Esophagus (tissue), 2 donors: Measurements from ENCODE around the gene KIF7. TPM values are rescaled to one million over a fixed set of nuclear protein-coding genes. Genes with fewer than 3 reads are reported as not detected.
A peak's percentile ranks its signal among the peaks of the same experiment; 100 is the strongest.

ENCODE experiments used
- H3K27ac ChIP-seq, 2 donors: one replicate each; pipeline ENCODE4 v1.5.1; 2013; ENCODE audit warnings: low read depth in 2 of 2, mild to moderate bottlenecking in 2 of 2, inconsistent platforms in 1 of 2, low read length in 1 of 2, moderate library complexity in 1 of 2
- H3K27me3 ChIP-seq, 2 donors: one replicate each; pipeline ENCODE4 v1.6.1; 2013; ENCODE audit warnings: low read length in 2 of 2, control low read depth in 1 of 2, mild to moderate bottlenecking in 1 of 2; ENCODE audit not compliant: insufficient read depth in 2 of 2, control insufficient read depth in 1 of 2
- H3K36me3 ChIP-seq, 2 donors: one replicate each; pipeline ENCODE4 v1.6.1; 2013; ENCODE audit warnings: low read length in 1 of 2; ENCODE audit not compliant: control insufficient read depth in 2 of 2, insufficient read depth in 2 of 2
- H3K4me1 ChIP-seq, 2 donors: one replicate each; pipeline ENCODE4 v1.6.1; 2013; ENCODE audit warnings: low read length in 1 of 2; ENCODE audit not compliant: control insufficient read depth in 2 of 2, insufficient read depth in 2 of 2
- H3K4me3 ChIP-seq, 2 donors: one replicate each; pipeline ENCODE4 v1.5.1; 2013; ENCODE audit warnings: low read length in 2 of 2, mild to moderate bottlenecking in 2 of 2, low read depth in 1 of 2, moderate library complexity in 1 of 2
- H3K9me3 ChIP-seq, 2 donors: one replicate each; pipeline ENCODE4 v1.6.1; 2013; ENCODE audit warnings: mild to moderate bottlenecking in 2 of 2, low read depth in 1 of 2, low read length in 1 of 2, moderate library complexity in 1 of 2; ENCODE audit not compliant: control insufficient read depth in 2 of 2, insufficient read depth in 1 of 2
- WGBS, 2 donors: extraction: QIAGEN DNeasy Blood & Tissue Kit; methylation state at CpG; one replicate each; pipeline ENCODE4 v1.1.7; 2013; 5-methylcytosine and 5-hydroxymethylcytosine counted together
- polyA plus RNA-seq, 2 donors: library from polyadenylated mRNA; stranded (reverse); fragments of 200-250 nt; gene quantifications; one replicate each; pipeline ENCODE4 v1.2.3, GENCODE V29; 2013
- donor health status: healthy with polysubstance abuse.
- donor health status: Bipolar disorder and iron deficiency.

The KIF7 gene
- polyA plus RNA-seq, 2 donors = 1.00 to 1.1 TPM

DNA sequence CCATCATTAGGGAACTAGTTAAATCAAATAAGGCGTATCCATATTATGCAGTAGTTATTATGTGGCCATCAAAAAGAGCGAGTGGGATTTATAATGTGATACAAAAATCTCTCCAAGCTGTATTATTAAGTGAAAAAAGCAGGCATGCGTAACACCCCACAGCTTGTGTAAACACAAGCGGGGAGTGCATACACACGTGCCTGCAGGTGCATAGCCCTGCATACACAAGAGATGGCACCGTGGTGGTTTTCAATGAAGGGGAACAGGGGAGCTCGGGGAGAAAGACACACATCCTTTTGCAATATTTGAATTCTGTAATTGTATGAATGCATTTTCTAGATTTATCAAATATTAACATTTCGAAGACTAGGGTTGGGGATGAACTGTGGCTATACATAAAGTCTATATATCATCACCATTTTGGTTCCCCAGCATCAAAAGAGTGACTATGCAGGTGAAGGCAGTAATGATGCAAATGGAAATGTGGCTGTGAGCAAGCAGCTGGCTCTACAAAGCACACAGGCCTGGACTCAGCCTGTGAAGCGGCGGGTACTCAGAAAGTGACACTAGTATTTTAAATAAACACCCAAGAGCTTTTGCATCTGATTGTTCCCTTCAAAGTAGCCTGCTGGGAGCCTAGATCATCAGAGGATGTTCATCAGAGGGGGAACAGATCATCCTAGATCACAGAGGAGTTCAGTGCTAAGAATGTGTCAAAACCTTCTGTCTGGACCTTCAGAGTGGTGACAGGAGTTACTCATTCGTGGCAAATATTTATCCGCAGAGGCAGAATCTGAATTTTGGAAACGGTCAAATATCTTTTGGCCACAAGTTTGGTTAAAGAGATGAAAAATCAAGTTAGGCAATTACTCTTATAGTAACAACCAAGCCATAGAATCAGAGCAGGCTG lies 9.4 kb upstream of the KIF7 start:
- Histone ChIP-seq H3K36me3 (no peaks in the 10 kb centered on the region), H3K27me3 (no peaks in the 10 kb centered on the region), H3K4me1 (peaks cover 0 to 4% of the 10 kb centered on the region in 2 donors), H3K9me3 (no peaks in the 10 kb centered on the region), H3K27ac (peak overlapping the region in 1 of 2 donors; percentile 80), H3K4me3 (no peak overlapping the region)
- 77 to 81% methylated on average over 13 of the region's 13 CpGs for WGBS, 2 donors

DNA sequence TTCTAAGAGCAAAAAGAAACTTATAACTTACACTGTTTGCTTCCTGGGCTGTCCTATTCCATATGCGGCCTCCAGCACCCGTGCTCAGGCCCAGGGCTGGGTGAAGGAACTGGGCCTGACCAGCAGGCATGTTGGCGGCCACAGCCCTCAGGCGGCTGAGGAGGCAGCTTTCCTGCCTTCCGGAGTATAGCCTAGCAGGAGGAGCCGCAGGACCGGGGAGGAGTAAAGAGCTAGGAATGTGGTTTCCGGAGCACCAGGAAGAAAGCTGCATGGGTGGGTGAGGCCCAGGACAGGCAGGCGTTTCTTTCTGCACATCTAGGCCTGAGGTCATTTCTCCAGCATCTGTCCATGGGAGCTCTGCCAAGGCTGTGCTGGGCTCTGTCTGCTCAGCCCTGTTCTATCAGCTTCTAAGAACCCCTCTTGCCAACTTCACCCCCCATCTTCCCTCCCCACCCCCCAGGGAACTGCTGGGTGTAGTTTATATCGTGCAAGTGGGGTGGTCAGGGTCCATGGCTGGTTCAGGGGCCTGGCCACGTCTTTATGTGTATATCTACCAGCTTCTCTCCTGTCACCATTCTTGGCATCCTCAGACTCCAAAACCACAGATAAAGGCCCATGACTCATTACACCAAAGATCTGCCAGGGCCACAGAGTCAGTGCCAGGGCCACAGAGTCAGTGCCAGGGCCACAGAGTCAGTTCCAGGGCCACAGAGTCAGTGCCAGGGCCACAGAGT lies 7.8 kb upstream of the KIF7 start:
- Histone ChIP-seq H3K27me3 (no peaks in the 10 kb centered on the region), H3K4me3 (no peak overlapping the region), H3K36me3 (no peaks in the 10 kb centered on the region), H3K9me3 (no peaks in the 10 kb centered on the region), H3K27ac (peak overlapping the region; percentile 51 to 59), H3K4me1 (peaks cover 0 to 4% of the 10 kb centered on the region in 2 donors)
- 33 to 43% methylated on average over 11 of the region's 11 CpGs for WGBS, 2 donors

DNA sequence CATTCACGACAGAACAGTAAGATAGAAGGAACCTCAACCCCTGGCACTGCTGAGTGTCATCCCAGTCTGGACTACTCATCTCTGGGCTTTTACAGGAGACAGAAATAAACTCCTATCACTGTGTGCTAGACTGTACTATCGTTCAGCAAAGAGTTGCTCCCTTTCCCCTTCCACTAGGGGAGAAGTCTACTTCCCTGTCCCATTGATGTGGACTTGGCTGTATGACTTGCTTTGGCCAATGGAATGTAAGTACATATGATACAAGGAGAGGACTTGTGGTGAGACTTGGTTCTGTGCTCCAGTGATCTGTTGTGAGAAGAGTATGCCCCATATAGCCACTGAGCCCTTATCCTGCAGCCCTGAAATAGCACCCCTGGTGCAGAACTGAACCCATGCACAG lies 5.3 kb upstream of the KIF7 start:
- peaks cover 0 to 4% of the 10 kb centered on the region in 2 donors for H3K4me1 ChIP-seq
- no peaks in the 10 kb centered on the region for H3K36me3 ChIP-seq
- H3K27ac ChIP-seq = no peak overlapping the region
- H3K4me3 ChIP-seq = no peak overlapping the region
- H3K27me3 ChIP-seq = no peaks in the 10 kb centered on the region
- H3K9me3 ChIP-seq = no peaks in the 10 kb centered on the region
- 88% methylated on average over 2 of the region's 2 CpGs for WGBS, 2 donors

DNA sequence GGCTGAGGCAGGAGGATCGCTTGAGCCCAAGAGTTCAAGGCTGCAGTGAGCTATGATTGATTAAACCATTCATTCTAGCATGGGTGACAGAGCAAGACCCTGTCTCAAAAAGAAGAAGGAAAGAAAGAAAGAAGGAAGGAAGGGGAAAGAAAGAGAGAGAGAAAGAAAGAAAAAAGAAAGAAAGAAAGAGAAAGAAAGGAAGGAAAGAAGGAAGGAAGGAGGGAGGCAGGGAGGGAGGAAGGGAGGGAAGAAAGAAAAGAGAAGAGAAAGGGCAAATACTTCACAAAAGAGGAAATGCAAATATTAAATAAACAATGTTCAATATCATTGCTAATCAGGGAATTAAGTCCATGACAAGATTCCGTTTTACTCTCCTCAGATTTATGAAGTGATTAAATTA lies 4.0 kb upstream of the KIF7 start:
- Histone ChIP-seq H3K9me3 (no peaks in the 10 kb centered on the region), H3K4me1 (peaks cover 3 to 12% of the 10 kb centered on the region in 2 donors), H3K27ac (no peak overlapping the region), H3K36me3 (no peaks in the 10 kb centered on the region), H3K27me3 (peaks cover 0 to 2% of the 10 kb centered on the region in 2 donors), H3K4me3 (no peak overlapping the region)
- WGBS, 2 donors = 85 to 93% methylated on average over 2 of the region's 2 CpGs

DNA sequence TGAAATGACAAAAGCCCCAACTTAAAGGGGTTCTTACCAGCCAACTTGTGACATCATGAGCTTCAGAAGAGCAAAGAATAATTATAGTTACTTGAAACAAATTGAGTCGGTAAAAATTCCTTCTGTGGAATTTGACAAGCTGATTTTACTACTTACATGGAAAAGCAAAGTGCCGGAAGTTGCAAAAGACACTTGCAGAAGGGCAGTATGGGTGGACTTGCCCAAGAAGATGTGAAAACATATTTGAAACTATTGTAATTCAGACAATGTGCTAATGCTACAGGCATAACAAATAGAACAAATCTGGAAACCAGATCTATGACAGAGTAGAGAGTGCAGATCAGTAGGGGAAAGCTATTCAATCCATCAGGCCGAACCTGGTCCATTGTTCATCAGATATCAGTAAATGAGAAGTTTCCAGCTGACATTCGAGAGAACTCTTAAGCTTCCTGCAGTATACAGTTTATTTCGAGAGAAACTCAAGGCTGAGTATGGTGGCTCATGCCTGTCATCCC lies 2.5 kb upstream of the KIF7 start:
- Histone ChIP-seq H3K4me1 (peaks cover 3 to 8% of the 10 kb centered on the region in 2 donors), H3K27me3 (peaks cover 0 to 2% of the 10 kb centered on the region in 2 donors), H3K36me3 (no peaks in the 10 kb centered on the region), H3K27ac (no peak overlapping the region), H3K9me3 (no peaks in the 10 kb centered on the region), H3K4me3 (no peak overlapping the region)
- WGBS, 2 donors = 88% methylated on average over 5 of the region's 5 CpGs

DNA sequence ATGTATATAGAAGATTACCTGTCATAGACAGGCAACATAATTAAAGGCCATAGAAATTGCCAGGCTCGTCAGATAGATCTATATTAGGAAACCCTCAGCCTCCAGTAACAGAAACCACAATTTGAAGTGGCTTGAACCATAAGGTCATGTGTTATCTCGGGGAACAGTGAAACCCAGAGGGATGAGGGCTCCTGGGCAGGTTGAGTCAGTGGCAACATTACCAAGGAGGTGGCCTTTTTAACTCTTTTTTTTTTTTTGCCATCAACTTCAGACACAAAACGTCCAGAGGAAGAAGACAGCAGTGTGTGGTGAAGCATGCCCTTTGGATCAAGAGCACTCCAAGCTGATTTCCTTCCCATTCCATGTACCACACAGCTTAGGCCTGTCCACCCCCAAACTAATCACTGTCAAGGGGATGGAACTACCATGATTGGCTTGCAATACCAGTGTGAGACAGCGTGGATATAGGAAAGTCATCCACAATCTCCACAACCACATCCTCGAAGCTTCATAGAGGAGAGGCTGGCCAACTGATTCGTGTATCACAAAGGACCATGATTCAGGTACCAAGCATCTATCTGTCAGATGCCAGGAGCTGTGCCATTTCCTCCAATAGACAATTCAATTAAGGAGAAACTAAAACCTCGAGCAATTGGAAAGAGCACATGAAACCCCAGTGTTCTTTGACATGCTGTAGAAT lies 999 bp upstream of the KIF7 start:
- Histone ChIP-seq H3K36me3 (no peaks in the 10 kb centered on the region), H3K4me3 (no peak overlapping the region), H3K9me3 (no peaks in the 10 kb centered on the region), H3K27ac (no peak overlapping the region), H3K27me3 (peaks cover 0 to 2% of the 10 kb centered on the region in 2 donors), H3K4me1 (peaks cover 3 to 8% of the 10 kb centered on the region in 2 donors)
- WGBS, 2 donors = 72 to 76% methylated on average over 7 of the region's 7 CpGs

DNA sequence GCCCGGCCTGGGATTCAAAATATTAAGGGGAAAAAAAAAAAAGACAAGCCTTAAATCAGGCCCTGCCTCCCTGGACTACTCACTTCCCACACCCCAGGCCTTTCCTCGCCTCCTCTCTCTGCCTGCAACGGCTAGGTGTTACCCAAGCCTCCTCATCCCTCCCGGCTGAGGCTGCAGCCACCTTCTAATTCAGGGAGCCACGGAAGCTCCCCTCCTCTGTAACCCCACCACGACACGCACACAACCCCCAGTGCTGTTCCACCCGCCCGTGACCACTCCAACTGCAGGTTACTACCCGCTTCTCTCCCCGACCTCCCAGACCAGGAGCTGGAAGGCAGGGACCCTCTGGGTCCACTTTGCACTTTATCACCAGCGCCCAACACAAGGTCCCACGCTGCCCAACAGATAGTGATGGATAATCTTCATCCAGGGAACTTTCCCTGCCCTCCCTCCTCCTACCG lies 936 bp downstream of the KIF7 start:
- peak overlapping the region; percentile 56 to 60 for H3K4me3 ChIP-seq
- peaks cover 0 to 2% of the 10 kb centered on the region in 2 donors for H3K27me3 ChIP-seq
- no peak overlapping the region for H3K27ac ChIP-seq
- no peaks in the 10 kb centered on the region for H3K36me3 ChIP-seq
- 39 to 52% methylated on average over 14 of the region's 14 CpGs for WGBS, 2 donors
- peaks cover 3 to 8% of the 10 kb centered on the region in 2 donors for H3K4me1 ChIP-seq
- H3K9me3 ChIP-seq = no peaks in the 10 kb centered on the region

DNA sequence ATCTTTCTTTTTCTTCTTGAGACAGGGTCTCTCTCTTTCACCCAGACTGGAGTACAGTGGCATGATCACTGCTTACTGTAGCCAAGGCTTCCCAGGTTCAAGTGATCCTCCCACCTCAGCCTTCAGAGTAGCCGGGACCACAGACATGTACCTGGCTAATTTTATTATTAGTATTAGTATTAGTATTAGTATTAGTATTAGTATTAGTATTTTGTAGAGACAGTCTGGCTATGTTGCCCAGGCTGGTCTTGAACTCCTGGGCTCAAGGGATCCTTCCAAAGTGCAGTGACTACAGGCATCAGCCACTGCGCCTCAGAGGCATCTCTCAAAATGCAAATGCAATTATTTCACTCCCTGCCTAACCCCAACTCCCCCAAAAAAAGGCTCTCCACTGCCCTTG lies 1.7 kb downstream of the KIF7 start:
- WGBS, 2 donors = 94 to 98% methylated on average over 2 of the region's 2 CpGs
- H3K4me3 ChIP-seq = no peak overlapping the region
- H3K9me3 ChIP-seq = no peaks in the 10 kb centered on the region
- peaks cover 3 to 8% of the 10 kb centered on the region in 2 donors for H3K4me1 ChIP-seq
- no peak overlapping the region for H3K27ac ChIP-seq
- peaks cover 0 to 2% of the 10 kb centered on the region in 2 donors for H3K27me3 ChIP-seq
- H3K36me3 ChIP-seq = no peaks in the 10 kb centered on the region

DNA sequence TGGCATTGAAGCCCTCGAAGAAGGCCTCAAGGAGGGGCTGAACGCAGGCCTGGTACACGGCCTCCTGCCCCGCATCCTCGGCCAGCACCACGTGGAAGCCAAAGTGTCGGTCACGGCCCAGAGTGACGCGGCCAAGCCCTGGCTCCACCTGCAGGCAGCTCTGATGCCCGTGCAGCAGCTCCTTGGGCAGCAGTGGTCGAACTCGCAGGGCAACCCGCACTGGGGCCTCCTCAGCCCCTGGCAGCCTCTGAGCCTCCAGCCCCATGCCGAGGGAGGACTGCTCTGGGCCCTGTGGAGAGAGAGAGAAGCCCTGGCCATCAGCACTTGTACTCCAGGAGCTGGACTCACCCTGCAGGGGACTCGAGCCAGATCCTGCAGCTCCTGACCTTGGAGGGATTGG lies 2.6 kb downstream of the KIF7 start:
- H3K27me3 ChIP-seq = peaks cover 0 to 2% of the 10 kb centered on the region in 2 donors
- H3K9me3 ChIP-seq = no peaks in the 10 kb centered on the region
- H3K27ac ChIP-seq = no peak overlapping the region
- 80 to 85% methylated on average over 16 of the region's 16 CpGs for WGBS, 2 donors
- no peak overlapping the region for H3K4me3 ChIP-seq
- peaks cover 3 to 8% of the 10 kb centered on the region in 2 donors for H3K4me1 ChIP-seq
- no peaks in the 10 kb centered on the region for H3K36me3 ChIP-seq
